ENCODE data around the gene MSH6. TPM values are rescaled to one million over a fixed set of nuclear protein-coding genes. Genes with fewer than 3 reads are reported as not detected.

MSH6 gene
- total RNA-seq: 10 to 100 TPM; 22.8 to 28.3 (median 25.9) TPM

- no peak for TF ChIP-seq CTCF (IDR thresholded peaks at IDR 0.05; ENCODE audit: low read depth)
These were observed at the start of gene MSH6 for GRCh38 chr2:47782671-47783485. Gene MSH6, plus strand, starts transcription at chr2:47783145. Its CDS starts 89 bp downstream, at chr2:47783234.

GRCh38 chr2:47735136-47735869 is 47.6 kb upstream of the MSH6 start:
- no peak for TF ChIP-seq CTCF (IDR thresholded peaks at IDR 0.05; ENCODE audit: low read depth)

GRCh38 chr2:47735912-47736311 is 47.0 kb upstream of the MSH6 start:
- no peak for TF ChIP-seq CTCF (IDR thresholded peaks at IDR 0.05; ENCODE audit: low read depth)

GRCh38 chr2:47737191-47737975 is 45.6 kb upstream of the MSH6 start:
- no peak for TF ChIP-seq CTCF (IDR thresholded peaks at IDR 0.05; ENCODE audit: low read depth)

GRCh38 chr2:47738331-47738730 is 44.6 kb upstream of the MSH6 start:
- TF ChIP-seq CTCF (IDR thresholded peaks at IDR 0.05; ENCODE audit: low read depth): no peak

- TF ChIP-seq CTCF (IDR thresholded peaks at IDR 0.05; ENCODE audit: low read depth): no peak
These were observed 41.8 kb upstream of the MSH6 start for GRCh38 chr2:47741101-47741500.

GRCh38 chr2:47741637-47742036 is 41.3 kb upstream of the MSH6 start:
- no peak for TF ChIP-seq CTCF (IDR thresholded peaks at IDR 0.05; ENCODE audit: low read depth)

Data from subcutaneous adipose tissue (tissue), 4 donors.